ENCODE measurements around the gene TRIM77.
"Not testable (repeated sequence)": the region's sequence is repeated elsewhere in the genome, so short reads cannot be mapped to it uniquely, and the experiment has no call there.

- TF ChIP-seq YY1 (IDR thresholded peaks at IDR 0.05; ENCODE audit: insufficient read depth, insufficient read length); ZNF274 (IDR thresholded peaks at IDR 0.05; ENCODE audit: low read depth, low read length); SUZ12 (IDR thresholded peaks at IDR 0.05; ENCODE audit: extremely low read depth, insufficient read depth, insufficient read length): not testable (repeated sequence)
Observed at GRCh38 chr11:89672547-89672946, 37.6 kb upstream of the TRIM77 start.
